GM12878 (cell line): ENCODE results near the gene COX19. TPM values are rescaled to one million over a fixed set of nuclear protein-coding genes. Genes with fewer than 3 reads are reported as not detected.

Experiments
- BHLHE40 ChIP-seq, 2 experiments: fragments of 450-650 bp in 1 of 2; IDR thresholded peaks; 2 replicates each; pipeline ENCODE4 v1.6.1; 2011 to 2017; ENCODE audit warnings: low read depth in 2 of 2, borderline replicate concordance in 1 of 2, improper control_type of control experiment in 1 of 2, low read length in 1 of 2, mild to moderate bottlenecking in 1 of 2
- EZH2 ChIP-seq: IDR thresholded peaks from 2 replicates; pipeline ENCODE4 v1.6.1; 2012; ENCODE audit warnings: low read depth, mild to moderate bottlenecking, control low read depth, inconsistent platforms, low read length, borderline replicate concordance; ENCODE audit not compliant: control insufficient read depth
- IKZF1 ChIP-seq: fragments of 450-650 bp; conservative IDR thresholded peaks from 2 replicates; pipeline ENCODE4 v1.6.1; 2017; ENCODE audit warnings: antibody characterized with exemption, mild to moderate bottlenecking
- JUND ChIP-seq: IDR thresholded peaks from 2 replicates; pipeline ENCODE4 v1.6.1; 2012; ENCODE audit warnings: low read depth, mild to moderate bottlenecking, low read length, improper control_type of control experiment, moderate library complexity
- MYB ChIP-seq: fragments of 150-350 bp; IDR thresholded peaks from 2 replicates; pipeline ENCODE4 v1.6.1; 2014; ENCODE audit warnings: mild to moderate bottlenecking, low read depth, low read length, borderline replicate concordance
- NFXL1 ChIP-seq: fragments of 450-650 bp; IDR thresholded peaks from 2 replicates; pipeline ENCODE4 v1.6.1; 2017; ENCODE audit warnings: antibody characterized with exemption, mild to moderate bottlenecking, borderline replicate concordance
- NKRF ChIP-seq: fragments of 450-650 bp; conservative IDR thresholded peaks from 2 replicates; pipeline ENCODE4 v1.6.1; 2017; ENCODE audit warnings: mild to moderate bottlenecking, moderate library complexity
- POLR2AphosphoS5 ChIP-seq: IDR thresholded peaks from 2 replicates; pipeline ENCODE4 v1.6.1; 2011; ENCODE audit warnings: mild to moderate bottlenecking, low read length, inconsistent platforms
- SMAD1 ChIP-seq: fragments of 450-650 bp; IDR thresholded peaks from 2 replicates; pipeline ENCODE4 v1.6.1; 2018; ENCODE audit warnings: mild to moderate bottlenecking, low read depth; ENCODE audit not compliant: partially characterized antibody
- SP1 ChIP-seq: IDR thresholded peaks from one replicate; pipeline ENCODE4 v1.6.1; 2011; ENCODE audit warnings: low read depth, low read length
- TCF7 ChIP-seq: IDR thresholded peaks from 2 replicates; pipeline ENCODE4 v1.6.1; 2014; ENCODE audit warnings: antibody characterized with exemption, borderline replicate concordance
- USF1 ChIP-seq: IDR thresholded peaks from 2 replicates; pipeline ENCODE4 v1.6.1; 2011; ENCODE audit warnings: borderline replicate concordance, low read depth, mild to moderate bottlenecking, moderate library complexity, mixed read lengths, low read length; ENCODE audit not compliant: insufficient read depth; ENCODE audit errors: extremely low read length
- YBX1 ChIP-seq: fragments of 450-650 bp; IDR thresholded peaks from 2 replicates; pipeline ENCODE4 v1.6.1; 2016; ENCODE audit warnings: antibody characterized with exemption
- ZBED1 ChIP-seq: IDR thresholded peaks from 2 replicates; pipeline ENCODE4 v1.6.1; 2016; ENCODE audit warnings: borderline replicate concordance
- ZNF217 ChIP-seq: fragments of 450-650 bp; IDR thresholded peaks from 2 replicates; pipeline ENCODE4 v1.6.1; 2017; ENCODE audit warnings: antibody characterized with exemption, mild to moderate bottlenecking
- ZNF24 ChIP-seq: fragments of 450-650 bp; IDR thresholded peaks from 2 replicates; pipeline ENCODE4 v1.6.1; 2017; ENCODE audit warnings: antibody characterized with exemption, mild to moderate bottlenecking
- ZNF687 ChIP-seq: fragments of 450-650 bp; IDR thresholded peaks from 2 replicates; pipeline ENCODE4 v1.6.1; 2017; ENCODE audit warnings: mild to moderate bottlenecking, moderate library complexity
- polyA plus RNA-seq, 11 experiments: library from polyadenylated mRNA; depleted of rRNA in 4 of 11; unstranded in 6 of 11; stranded (reverse) in 5 of 11; fragments of >200 nt; fragmentation: Nextera tagmentation in 4 of 11; fragmentation: Illumina TruSeq in 1 of 11; extraction: Ambion mirVana in 4 of 11; extraction: Trizol in 1 of 11; gene quantifications; 1 replicate in 1 of 11; 2 replicates in 10 of 11; pipeline versions ENCODE4 v1.2.1 to v1.2.3, GENCODE V29; 2011 to 2016; ENCODE audit warnings: inconsistent platforms in 2 of 11, missing spikeins in 2 of 11, low read depth in 1 of 11
- total RNA-seq, 4 experiments: library from RNA; depleted of rRNA in 3 of 4; stranded (reverse); fragments of >200 nt in 3 of 4; fragmentation: Illumina TruSeq in 1 of 4; extraction: Trizol in 1 of 4; gene quantifications; 2 replicates each; pipeline versions ENCODE4 v1.2.1 to v1.2.3, GENCODE V29; 2013 to 2021
- TF ChIP-seq, protein P1 (sequence below): fragments of 450-650 bp; IDR thresholded peaks from 2 replicates; pipeline ENCODE4 v1.6.1; 2017; ENCODE audit warnings: mild to moderate bottlenecking

The COX19 gene
- total and polyA plus RNA-seq, 10 of the 15 experiments (the other 5 are each of a cell fraction or from before 2014, with no cell fraction given): 3.7 to 17.9 (median 10.8) TPM

- TF ChIP-seq USF1 (no peak), EZH2 (no peak), ZNF24 (no peak), MYB (no peak), TCF7 (no peak), BHLHE40 (IDR thresholded peaks at IDR 0.05; ENCODE audit: borderline replicate concordance in 1 of 2, low read depth in 2 of 2, low read length in 1 of 2) (peak; percentile 98 to 99), NFXL1 (no peak), JUND (peak; percentile 92; the same call in 1 of the 2 replicates), IKZF1 (peak; percentile 99), ZNF217 (peak; percentile 75; the same call in 1 of the 2 replicates), SP1 (no peak), YBX1 (peak; percentile 41; the same call in 1 of the 2 replicates), SMAD1 (no peak), POLR2AphosphoS5 (no peak), ZBED1 (peak; percentile 43; the same call in 1 of the 2 replicates), NKRF (no peak), ZNF687 (peak; percentile 94)
- TF ChIP-seq, protein P1, sequence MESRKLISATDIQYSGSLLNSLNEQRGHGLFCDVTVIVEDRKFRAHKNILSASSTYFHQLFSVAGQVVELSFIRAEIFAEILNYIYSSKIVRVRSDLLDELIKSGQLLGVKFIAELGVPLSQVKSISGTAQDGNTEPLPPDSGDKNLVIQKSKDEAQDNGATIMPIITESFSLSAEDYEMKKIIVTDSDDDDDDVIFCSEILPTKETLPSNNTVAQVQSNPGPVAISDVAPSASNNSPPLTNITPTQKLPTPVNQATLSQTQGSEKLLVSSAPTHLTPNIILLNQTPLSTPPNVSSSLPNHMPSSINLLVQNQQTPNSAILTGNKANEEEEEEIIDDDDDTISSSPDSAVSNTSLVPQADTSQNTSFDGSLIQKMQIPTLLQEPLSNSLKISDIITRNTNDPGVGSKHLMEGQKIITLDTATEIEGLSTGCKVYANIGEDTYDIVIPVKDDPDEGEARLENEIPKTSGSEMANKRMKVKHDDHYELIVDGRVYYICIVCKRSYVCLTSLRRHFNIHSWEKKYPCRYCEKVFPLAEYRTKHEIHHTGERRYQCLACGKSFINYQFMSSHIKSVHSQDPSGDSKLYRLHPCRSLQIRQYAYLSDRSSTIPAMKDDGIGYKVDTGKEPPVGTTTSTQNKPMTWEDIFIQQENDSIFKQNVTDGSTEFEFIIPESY: no peak; the same call in 1 of the 2 replicates
These were observed 38.8 kb downstream of the COX19 start (continued) for GRCh38 chr7:936386-937054.
